ENCODE measurements around the gene ANKRD65. TPM values are rescaled to one million over a fixed set of nuclear protein-coding genes. Genes with fewer than 3 reads are reported as not detected.
"Not testable (repeated sequence)": the region's sequence is repeated elsewhere in the genome, so short reads cannot be mapped to it uniquely, and the experiment has no call there.

Gene ANKRD65
- polyA plus RNA-seq (2012; ENCODE audit: insufficient read depth, insufficient read length, low read depth): 0.36 TPM

DNA sequence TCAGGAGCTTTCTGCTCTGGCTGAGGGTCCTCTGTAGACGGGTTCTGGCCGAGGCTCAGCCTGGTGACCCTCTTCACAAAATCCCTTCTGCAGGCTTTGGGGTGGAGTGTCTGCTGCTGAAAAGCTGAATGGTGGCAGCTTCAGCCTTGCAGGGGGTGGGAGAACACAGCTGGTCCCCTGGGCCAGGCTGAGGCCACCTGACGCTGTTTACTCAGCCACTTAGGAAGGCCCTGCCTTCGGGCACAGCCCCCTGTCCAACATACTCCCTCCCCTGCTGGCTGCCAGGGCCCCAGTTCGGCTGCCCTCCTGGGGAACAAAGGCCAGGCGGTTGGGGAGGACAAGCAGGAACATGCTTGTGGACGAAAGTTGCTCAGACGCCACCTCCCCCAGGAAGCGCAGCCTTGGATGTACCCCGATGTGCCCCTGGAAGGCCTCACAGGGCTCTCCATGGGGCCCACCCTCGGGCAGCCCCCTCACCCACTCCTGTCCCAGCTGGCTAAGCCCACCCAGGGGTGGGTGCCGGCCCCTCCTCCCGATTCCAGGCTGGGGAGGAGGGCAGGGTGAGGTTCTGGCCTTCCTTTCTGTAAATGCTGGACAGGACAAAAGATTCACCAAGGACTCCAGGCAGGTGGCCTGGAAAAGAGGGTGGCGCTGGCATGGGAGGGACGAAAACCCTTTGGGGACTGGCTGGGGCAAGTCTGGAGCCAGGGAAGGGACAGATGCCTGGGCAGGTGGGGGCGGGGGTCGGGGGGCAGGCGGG lies at the start of gene ANKRD65:
TSS of gene ANKRD65 (minus strand) at position 130 of the 760 bp plus-strand sequence. CDS start 271 bp downstream, outside the sequence.
- Histone ChIP-seq H3K9me3 (no peaks in the 10 kb centered on the region), H3K4me3 (ENCODE audit: low read depth, low read length) (no peak within 1 kb of the TSS)

DNA sequence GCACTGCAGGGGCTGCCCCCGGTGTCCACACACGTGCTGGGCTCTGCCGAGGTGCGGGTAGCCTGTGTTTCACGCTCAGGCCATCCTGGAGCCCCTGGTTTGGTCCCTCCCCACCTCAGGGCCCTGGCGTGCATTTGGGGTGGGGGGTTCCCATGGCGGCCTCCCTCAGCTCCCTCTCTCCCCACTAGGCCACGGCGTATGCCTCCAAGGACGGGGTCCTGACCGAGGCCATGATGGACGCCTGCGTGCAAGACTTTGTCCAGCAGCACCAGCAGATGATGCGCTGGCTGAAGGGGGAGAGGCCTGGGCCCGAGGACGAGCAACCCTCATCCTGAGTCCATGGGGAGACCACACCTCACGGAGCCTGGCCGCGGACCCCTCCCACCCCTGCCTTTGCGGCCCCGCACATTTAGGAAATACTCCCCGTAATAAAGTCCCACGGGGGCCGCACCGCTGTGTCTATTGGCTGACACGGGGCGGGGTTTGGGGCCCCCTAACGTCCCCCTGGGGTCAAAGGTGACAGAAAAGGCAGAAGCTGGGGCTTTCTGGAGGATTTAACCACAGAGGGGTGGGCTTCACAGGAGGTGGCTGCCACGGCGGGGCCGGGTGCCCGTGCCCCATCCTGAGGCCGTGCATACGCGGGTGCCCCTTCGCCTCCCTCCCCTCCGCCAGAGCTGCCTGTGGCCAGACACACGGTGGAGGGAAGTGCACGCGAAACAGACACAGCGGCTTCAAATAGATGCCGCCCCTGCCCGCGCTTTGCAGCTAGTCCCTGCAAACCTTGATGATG lies 47.3 kb upstream of the ANKRD65 start:
- not testable (repeated sequence) for H3K9me3 ChIP-seq; H3K4me3 ChIP-seq (ENCODE audit: low read depth, low read length); H3K27me3 ChIP-seq; H3K36me3 ChIP-seq; H3K4me1 ChIP-seq; DNase-seq

More for the DNA sequence above, at the start of gene ANKRD65:
- Histone ChIP-seq H3K4me1 (0 out of 2 replicates have a peak, but pooled peaks cover 3% of the 10 kb centered on the region), H3K36me3 (no peaks in the 10 kb centered on the region), H3K27me3 (no peaks in the 10 kb centered on the region)
- TF ChIP-seq, protein P1, sequence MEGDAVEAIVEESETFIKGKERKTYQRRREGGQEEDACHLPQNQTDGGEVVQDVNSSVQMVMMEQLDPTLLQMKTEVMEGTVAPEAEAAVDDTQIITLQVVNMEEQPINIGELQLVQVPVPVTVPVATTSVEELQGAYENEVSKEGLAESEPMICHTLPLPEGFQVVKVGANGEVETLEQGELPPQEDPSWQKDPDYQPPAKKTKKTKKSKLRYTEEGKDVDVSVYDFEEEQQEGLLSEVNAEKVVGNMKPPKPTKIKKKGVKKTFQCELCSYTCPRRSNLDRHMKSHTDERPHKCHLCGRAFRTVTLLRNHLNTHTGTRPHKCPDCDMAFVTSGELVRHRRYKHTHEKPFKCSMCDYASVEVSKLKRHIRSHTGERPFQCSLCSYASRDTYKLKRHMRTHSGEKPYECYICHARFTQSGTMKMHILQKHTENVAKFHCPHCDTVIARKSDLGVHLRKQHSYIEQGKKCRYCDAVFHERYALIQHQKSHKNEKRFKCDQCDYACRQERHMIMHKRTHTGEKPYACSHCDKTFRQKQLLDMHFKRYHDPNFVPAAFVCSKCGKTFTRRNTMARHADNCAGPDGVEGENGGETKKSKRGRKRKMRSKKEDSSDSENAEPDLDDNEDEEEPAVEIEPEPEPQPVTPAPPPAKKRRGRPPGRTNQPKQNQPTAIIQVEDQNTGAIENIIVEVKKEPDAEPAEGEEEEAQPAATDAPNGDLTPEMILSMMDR (IDR thresholded peaks at IDR 0.05; ENCODE audit: low read depth, low read length): no peak
- no peak for DNase-seq

DNA sequence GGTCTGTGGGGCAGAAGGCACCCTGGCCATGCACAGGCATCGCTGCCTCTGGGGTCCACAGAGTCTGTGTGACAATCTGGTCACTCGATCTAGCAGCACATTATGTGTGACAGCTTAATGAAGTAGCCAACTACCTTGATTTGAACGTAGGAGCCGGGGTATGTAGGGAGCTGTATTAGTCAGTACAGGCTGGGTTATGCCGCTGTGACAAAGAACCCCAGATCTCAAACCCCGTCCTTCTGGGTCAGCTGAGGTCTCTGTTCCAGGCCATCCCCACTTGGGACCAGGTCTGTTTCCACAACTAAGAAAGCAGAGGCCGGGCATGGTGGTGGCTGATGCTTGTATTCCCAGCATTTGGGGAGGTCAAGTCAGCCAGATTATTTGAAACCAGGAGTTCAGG lies 42.2 kb upstream of the ANKRD65 start:
- TF ChIP-seq, protein P1 (IDR thresholded peaks at IDR 0.05; ENCODE audit: low read depth, low read length): no peak
- no peaks in the 10 kb centered on the region for H3K36me3 ChIP-seq
- DNase-seq: no peak
- H3K4me1 ChIP-seq: peaks cover 4% of the 10 kb centered on the region
- no peak overlapping the region for H3K4me3 ChIP-seq (ENCODE audit: low read depth, low read length)
- no peaks in the 10 kb centered on the region for H3K27me3 ChIP-seq
- H3K9me3 ChIP-seq: peaks cover 3% of the 10 kb centered on the region; the same call in 1 of the 2 replicates

DNA sequence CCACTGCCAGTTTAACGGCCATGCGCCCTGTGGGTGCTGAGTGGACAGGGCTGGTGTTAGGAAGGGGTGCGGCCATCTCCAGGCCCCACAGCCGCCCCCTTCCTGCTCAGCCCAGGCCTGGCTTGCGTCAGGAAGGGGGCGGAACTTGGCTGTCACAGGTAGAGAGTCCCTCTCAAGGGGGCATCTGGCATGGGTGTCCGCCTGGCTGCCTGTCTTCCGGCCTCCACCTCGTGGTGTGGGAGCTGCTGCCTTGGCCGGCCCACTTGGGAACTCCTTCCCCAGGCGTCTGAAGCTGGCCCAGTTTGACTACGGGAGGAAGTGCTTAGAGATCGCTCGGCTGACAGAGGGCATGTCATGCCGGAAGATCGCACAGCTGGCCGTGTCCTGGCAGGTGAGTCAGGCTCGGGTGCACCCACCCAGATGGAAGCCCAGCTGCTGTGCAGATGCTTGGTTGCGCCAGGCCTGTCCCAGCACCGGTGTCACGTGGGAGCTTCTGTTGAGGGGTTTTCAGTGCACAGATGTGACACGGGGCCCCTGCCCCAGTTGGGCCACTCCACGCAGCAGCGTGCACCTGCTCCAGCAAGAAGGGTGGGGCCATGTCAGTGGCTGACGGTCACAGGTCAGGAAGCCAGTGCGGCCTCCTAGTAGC lies 41.4 kb upstream of the ANKRD65 start:
- DNase-seq: peak; percentile 74
- Histone ChIP-seq H3K4me1 (peaks cover 4% of the 10 kb centered on the region), H3K36me3 (no peaks in the 10 kb centered on the region), H3K4me3 (ENCODE audit: low read depth, low read length) (peak overlapping the region; percentile 32), H3K9me3 (peaks cover 3% of the 10 kb centered on the region; the same call in 1 of the 2 replicates), H3K27me3 (no peaks in the 10 kb centered on the region)
- TF ChIP-seq, protein P1 (IDR thresholded peaks at IDR 0.05; ENCODE audit: low read depth, low read length): no peak

DNA sequence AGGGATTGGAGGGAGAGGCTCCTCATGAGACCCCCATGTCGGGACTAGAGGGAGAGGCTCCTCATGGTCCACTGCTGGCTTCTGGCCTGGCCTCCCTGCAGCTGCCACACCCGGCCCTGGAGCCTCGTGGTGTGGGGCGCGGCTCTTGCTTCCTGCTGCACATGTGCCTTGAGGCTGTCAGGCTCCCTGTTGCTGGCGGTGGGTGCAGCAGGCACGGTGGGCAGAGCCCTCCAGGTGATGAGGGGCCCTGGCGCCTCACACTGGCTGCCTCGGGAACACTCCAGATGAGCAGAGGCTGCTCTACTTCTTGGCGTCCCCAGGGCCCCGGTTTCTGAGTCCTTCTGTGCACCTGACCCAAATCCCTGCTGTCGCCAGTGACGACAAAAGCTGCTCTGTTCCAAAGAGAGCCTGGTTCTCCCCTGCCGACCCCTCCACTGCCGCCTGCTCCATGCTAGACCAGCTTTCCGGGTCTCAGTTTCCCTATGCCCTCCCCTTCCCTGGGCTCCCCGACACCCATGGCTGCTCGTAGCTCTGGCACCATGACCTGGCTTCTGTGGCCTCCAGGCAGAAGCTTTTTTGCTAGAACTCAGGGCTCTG lies 40.7 kb upstream of the ANKRD65 start:
- no peak for DNase-seq
- H3K4me3 ChIP-seq (ENCODE audit: low read depth, low read length): peak overlapping the region; percentile 32

More for the DNA sequence above, 40.7 kb upstream of the ANKRD65 start:
- Histone ChIP-seq H3K9me3 (peaks cover 3% of the 10 kb centered on the region; the same call in 1 of the 2 replicates), H3K27me3 (no peaks in the 10 kb centered on the region), H3K4me1 (peaks cover 4% of the 10 kb centered on the region), H3K36me3 (no peaks in the 10 kb centered on the region)
- TF ChIP-seq, protein P1 (IDR thresholded peaks at IDR 0.05; ENCODE audit: low read depth, low read length): no peak
